HG03439 (cell line): ENCODE measurements around the gene TMPRSS11A.

ENCODE experiments used
- ATAC-seq: cut with Tn5 transposase; IDR thresholded peaks from one replicate; pipeline ENCODE4 v1.9.1; 2021; ENCODE audit warnings: mild to moderate bottlenecking, moderate library complexity; ENCODE audit not compliant: unreplicated experiment

Gene TMPRSS11A, protein sequence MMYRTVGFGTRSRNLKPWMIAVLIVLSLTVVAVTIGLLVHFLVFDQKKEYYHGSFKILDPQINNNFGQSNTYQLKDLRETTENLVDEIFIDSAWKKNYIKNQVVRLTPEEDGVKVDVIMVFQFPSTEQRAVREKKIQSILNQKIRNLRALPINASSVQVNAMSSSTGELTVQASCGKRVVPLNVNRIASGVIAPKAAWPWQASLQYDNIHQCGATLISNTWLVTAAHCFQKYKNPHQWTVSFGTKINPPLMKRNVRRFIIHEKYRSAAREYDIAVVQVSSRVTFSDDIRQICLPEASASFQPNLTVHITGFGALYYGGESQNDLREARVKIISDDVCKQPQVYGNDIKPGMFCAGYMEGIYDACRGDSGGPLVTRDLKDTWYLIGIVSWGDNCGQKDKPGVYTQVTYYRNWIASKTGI

DNA sequence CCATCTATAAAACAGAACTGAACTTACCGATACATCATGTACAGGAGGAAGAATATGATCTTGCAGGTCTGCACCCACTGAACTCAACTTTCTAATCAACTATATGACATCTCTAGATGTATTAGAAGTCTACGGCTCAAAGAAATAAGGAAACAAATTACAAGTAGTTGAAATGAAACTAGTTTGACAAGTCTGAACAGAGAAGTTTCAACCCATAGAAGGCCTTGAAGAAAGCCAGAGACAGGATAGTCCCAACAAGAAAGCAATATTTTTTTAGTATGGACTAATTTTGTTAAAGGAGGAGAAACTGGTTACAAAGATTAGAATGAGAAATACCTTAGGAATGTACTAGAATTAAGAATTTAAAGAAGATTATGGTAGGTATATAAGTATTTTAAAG, at the start of gene TMPRSS11A:
TSS of gene TMPRSS11A (minus strand) at position 138 of the 400 bp plus-strand sequence. CDS start at position 38, 100 bp downstream.
- ATAC-seq, result no peak

DNA sequence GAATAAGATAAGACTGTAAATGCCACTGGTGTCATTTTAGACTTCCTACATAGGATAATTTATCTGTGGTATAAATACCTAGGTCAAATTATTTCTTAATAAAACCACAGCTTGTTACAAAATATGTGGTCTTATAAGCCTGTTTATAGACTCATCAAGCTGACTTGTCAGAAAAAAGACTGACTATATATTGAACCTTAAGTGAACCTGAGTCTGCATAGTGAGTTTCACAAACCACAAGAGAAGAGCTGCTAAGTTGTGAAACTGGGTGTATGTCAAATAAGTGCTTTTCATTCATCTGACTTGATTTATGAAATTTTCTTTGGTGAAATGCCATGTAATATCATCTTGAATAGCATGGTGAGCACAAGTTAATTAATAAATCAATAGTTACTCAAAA, 48.4 kb upstream of the TMPRSS11A start:
- ATAC-seq, result no peak

DNA sequence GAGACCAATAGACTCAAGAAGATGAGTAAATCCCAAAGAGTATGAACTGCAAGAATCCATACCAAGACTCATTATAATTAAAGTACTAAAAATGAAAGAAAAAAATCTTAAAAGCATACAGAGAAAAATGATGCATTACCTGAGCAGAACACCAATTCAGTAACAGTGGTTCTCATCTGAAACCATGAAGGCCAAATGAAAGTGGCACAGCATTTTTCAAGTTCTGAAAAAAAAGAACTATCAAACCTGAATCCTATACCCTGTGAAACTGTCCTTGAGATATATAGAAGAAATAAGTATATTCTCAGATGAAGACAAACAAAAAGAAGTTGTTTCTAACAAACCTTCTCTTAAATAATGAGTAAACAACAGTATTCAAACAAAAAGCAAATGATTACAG, 39.6 kb upstream of the TMPRSS11A start:
- ATAC-seq, result no peak

DNA sequence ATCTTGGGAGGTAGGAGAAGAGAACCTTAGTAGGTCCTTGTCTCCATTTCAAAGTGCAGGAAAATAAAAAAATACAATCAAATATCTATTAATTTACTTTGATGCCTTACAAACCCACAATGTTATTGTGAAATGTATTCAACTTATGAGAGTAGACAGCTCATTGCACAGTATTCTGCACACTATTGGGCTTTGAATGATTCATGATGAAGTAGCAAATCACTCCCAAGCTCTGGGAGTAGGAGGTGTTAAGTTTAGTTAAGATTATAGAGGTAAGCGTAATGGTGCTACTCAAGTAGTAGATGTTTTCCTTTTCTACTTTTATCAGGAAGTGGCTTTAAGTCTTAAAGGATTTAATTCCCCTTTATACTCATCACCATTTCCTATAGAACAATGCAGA, 32.8 kb upstream of the TMPRSS11A start:
- ATAC-seq, result no peak

DNA sequence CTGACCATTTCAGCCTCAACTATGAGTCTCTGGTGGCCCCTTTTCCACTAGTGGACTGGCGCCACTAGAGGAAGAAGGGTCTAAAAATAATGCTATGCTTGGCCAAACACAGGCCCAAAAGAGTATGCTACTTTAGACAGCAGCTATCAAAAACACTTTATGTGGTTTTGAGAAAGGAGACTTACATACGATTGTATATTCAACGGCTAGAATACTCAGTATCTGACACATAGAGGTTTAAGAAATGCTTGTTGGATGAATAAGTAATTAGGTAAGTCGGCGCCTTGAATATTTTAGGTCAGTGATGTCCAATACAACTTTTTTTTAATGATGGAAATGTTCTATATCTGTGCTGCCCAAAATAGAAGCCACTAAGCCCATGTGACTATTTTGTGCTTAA, 25.7 kb upstream of the TMPRSS11A start:
- no peak for ATAC-seq

DNA sequence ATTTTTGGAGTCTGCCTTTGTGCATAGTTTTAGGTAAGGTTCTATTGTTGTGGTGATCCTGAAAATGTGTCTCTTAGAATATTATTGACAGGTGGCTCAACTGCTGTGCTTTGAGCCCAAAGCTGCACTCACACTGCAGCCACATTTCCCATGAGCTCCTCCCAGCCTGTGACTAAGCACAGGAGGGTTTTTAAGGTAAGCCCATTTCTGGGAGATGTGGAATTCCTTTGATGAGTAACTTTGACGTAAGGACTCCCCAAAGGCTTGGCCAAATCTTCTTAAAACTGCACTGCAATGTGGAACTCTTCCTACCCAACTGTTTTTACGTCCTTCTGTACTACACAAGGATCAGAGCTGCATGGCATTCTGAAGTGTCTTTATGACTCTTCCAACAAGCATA, 20.0 kb upstream of the TMPRSS11A start:
- no peak for ATAC-seq

DNA sequence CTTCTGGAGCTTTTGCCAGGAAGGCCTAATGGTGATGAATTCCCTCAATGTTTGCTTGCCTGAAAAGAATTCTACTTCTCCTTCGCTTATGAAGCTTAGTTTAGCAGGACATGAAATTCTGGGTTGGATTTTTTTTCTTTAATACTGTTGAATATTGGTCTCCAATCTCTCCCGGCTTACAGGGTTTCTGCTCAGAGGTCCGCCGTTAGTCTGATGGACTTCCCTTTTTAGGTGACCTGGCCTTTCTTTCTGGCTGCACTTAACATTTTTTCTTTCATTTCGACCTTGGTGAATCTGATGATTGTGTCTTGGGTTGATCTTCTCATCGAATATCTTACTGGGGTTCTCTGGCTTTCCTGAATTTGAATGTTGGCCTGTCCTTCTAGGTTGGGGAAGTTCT, 17.2 kb upstream of the TMPRSS11A start:
- no peak for ATAC-seq

DNA sequence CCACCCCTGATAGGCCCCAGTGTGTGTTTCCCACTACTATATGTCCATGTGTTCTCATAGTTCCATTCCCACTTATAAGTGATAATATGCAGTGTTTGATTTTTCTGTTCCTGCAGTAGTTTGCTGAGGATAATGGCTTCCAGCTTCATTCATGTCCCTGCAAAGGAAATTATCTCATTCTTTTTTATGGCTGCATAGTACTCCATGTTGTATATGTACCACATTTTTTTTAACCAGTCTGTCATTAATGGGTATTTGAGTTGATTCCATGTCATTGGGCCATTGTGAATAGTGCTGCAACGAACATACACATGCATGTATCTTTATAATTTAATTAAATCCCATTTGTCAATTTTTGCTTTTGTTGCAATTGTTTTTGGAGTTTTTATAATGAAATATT, 10.3 kb upstream of the TMPRSS11A start:
- no peak for ATAC-seq

DNA sequence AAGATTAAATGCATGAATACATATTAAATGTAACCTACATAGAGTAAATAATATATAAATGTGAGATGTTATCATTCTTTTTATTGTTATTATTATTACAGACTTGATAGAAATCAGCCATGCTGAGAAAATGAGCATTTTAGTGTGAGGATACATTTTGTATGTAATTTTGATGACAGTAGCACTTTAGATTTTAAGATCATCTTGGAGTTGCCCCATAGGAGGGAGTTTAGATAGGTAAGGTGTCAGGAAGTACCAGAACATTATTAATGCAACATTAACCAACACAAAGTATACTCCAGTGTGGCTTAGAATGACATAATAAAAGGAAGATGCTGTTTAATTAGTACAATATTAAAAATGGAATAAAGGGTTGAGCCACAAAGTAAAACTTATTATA, 8.4 kb downstream of the TMPRSS11A start:
- ATAC-seq, result no peak

DNA sequence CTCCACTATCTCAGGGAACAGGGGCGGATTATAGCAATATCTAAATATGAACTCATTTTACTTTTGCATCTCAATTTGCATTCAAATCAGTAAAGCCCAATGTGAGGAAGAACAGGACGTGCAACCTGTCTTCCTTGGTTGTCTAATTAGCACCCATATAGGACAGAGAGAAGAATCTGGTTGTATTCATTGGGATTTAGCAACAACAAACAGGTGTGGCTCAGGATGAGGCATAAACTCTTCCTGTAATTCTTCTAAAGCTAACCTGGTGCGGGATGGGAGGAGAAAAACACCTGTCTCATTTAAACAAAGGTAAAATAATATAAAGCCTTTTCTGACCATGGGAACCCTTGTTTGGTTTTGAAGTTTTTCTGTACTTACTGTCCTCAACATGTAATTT, 22.2 kb downstream of the TMPRSS11A start:
- no peak for ATAC-seq

DNA sequence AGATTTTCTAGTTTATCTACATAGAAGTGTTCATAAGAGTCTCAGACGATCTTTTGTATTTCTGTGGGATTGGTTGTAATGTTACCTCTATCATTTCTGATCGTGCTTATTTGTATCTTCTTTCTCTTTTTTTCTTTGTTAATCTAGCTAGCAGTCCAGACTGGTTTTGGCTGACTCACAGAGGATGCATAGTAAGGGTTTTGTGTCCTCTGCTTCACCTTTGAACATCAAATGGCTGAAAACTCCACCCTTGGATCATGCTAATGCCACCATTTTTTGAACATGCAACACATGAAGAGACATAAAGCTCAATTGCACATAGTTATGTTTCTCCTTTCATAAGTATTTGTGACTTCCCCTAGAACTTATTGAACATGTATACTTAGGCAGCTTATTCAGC, 22.8 kb downstream of the TMPRSS11A start:
- no peak for ATAC-seq

DNA sequence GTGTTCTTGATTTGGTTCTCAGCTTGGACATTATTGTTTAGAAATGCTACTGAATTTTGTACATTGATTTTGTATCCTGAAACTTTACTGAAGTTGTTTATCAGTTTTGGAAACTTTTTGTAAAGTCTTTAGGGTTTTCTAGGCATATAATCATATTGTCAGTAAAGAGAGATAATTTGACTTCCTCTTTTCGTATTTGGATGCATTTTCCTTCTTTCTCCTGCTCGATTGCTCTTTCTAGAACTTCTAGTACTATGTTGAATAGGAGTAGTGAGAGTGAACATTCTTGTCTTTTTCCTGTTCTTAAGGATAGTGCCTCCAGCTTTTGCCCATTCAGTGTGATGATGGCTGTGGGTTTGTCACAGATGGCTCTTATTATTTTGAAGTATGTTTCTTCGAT, 24.1 kb downstream of the TMPRSS11A start:
- no peak for ATAC-seq

DNA sequence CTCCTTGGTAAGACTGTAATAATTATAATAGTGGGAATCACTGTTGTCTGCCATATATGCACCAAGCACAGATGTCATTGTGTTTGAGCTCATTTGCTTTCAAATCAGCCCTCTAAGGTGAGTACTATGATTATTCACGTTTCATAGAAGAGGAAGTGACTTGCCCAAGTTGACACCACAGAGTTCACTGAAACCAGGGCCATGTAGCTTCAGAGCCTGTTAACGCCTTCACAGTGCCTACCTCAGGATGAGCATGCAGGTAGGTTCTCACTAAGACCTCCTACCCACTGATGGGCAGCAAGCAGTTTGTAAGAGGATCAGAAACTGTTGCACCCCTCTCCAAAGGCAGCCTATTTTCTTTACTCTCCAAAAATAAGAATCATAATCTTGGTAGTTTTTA, 27.4 kb downstream of the TMPRSS11A start:
- ATAC-seq, result no peak

DNA sequence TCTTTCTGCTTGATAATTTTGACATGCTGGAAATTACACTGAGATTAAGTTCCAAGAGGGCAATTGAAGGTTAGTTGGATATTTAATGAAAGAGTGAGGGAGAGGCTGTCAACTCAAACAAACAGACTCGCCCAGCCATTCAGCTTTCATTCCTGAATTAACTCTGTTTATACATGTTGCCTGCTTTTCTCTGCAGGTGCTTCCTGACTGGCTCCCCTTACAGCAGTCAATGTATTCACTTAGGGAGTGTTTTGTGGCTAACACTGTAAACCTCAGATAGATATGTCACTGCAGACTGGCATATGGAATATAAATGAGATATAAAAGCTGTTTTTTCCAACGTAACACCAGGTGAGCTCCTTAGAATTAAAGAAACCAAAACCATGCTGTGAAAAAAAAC, 28.7 kb downstream of the TMPRSS11A start:
- no peak for ATAC-seq

DNA sequence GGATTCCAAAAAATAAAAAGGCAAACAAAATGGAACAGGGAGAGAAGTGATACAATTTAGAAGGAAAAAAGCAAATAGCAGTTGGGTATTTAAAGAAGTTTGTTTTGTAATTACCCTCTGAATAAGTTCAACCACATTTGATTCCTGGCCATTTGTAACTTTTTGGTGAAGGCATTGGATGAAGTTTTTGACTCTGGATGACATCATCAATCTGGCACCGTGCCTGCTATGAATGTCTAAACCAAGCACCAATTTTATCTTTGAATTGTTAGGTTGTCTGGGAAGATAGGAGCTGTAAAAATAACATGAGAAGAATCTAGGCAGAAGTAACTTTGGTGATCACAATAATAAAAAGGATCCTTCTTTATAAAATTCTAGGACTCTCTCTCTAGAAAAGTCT, 29.5 kb downstream of the TMPRSS11A start:
- no peak for ATAC-seq

DNA sequence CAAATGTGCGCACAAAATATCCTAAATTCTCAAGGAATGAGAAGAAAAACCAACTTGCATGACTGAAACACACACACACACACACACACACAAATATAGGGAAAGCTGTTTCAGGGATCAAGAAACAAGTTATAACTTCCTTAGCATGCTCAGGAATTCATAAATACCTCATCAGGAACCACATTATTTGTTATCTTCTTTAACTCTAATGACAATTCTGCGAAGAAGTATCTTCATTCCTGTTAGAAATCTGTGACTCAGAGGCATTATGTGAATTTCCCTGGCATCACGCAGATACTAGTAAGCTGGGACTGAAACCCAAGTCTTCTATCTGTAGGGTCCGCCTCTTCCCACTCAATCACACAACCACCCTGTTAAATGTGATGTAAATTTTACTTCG, 30.3 kb downstream of the TMPRSS11A start:
- ATAC-seq, result no peak

DNA sequence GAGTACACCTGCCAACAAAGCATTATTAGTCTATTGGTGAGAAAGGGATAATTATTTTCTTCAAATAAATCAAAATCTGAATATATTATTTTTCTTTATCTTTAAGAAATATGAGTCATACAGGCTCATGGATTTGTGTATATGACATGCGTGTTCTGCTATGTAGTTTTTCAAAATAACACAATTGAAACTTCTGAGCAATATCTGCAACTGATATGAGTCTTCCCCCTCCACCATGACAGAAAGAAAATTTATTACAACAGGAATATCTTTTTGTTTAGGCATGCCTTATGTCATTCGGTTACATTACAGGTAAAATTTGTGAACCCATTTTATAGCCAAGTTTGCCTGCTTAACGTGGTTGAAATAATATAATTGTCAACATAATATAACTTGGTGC, 32.0 kb downstream of the TMPRSS11A start:
- ATAC-seq, result no peak

DNA sequence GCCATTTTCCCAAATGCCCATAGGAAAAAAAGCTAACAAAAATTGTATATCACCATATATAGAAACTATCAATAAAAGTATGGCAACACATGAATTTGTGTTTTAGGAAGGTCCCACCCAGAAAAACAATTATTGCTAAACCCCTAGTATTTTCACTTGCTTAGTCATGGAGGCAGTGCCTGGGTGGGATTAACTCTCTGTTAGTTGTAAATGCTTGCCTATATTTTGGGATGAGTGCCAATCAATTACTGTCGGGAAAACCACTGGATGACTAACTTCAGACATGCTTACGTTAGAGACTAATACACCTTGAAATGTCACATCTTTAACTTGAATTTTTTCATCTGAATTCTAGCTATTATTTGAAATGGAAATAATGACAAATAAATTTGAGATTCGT, 33.9 kb downstream of the TMPRSS11A start:
- no peak for ATAC-seq

DNA sequence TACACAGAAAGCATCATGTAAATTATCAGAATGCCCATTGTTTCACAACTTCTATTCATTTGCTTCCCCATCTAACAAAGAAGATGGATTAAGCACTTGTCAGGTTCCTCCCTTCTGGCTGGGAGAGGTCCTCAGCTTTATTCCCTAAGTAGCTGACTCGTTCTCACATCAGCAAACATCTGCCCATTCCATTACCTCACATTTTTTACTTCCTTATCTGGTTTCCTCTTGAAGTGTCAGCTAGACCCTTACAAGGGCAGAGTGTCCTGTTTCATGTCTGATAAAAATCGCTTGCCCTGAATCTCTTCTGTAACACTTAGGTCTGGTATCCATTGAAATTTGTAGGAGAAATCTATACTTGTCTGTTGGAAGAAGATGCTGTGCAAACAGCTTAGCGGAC, 34.7 kb downstream of the TMPRSS11A start:
- ATAC-seq, result no peak

DNA sequence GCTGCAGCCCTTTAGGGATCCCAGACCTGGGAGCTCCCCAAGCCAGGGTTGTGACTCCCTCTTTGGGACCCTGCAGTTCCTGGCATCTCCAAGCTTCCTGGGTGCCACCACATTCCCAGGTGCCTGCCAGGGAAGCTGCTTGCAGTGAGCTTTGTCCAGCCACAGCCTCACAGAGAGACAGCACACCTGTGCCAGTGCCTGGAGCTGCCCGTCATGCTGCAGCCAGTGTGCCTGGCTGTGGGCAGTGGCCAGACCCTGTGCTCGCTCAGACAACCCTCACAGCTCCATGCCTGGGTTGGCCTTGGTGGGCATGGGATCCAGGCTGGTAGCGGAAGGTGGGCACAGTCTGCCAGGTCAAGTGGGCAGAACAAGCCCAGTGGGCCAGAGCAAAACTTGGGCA, 36.0 kb downstream of the TMPRSS11A start:
- ATAC-seq, result no peak

DNA sequence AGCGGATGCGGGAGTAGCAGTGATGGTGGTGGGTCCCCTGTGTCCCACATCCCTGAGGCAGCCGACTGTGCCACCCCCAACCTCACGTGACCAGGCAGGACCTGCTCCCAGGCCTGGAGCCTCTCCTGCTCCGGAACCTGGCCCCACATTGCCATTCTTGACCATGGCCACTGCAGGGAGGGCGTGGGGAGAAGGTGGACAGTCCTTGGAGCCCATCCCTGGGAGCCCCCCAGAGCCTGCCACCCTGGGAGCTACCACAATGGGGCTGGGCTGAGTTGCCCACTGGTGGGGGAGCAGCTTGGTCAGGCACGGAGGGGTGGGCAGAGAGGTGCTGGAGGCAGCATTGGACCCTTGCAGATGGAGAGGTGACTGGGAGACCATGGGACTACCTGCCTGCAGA, 36.8 kb downstream of the TMPRSS11A start:
- ATAC-seq, result no peak

DNA sequence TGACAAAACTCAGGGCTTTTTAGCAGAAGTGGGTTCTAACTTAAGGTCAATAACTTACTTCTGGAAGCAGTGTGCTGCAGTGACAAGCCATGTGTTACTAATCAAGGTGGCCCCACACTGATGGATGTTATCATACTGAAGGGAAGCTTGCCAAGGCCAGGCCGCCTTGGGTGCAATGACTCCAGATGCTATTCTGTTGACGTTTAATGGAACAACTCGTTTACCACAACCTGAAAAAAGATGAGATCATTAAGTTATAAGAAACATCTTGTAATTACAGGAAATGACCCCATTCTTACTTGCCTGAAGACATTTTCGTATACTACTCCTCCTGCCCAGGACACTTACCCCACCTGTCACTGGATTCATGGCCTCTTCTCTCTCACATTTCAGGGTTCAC, 40.6 kb downstream of the TMPRSS11A start:
- ATAC-seq, result no peak

DNA sequence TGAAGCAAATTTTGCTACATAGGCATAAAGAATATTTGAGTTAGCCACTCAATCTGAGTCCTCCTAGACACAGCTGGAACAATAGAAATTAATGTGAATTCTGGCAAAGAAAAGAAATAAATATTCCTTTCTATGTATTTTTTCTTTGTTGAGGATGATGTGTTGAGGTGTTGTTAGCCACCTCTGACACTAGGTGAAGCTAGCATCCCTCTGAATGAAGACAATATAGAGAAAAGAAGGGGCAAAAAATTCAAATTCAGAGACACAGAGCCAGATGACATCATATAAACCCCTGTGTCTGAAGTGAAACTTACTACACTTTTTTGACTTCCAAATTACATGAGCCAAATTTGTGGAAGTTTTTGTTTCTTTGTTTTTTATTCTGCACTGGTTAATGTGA, 44.9 kb downstream of the TMPRSS11A start:
- no peak for ATAC-seq
